K562 (cell line): ENCODE results near the gene MAP1LC3B. TPM values are rescaled to one million over a fixed set of nuclear protein-coding genes. Genes with fewer than 3 reads are reported as not detected.

Experiments used
- ATAC-seq: fragments of 200-7000 bp; cut with Tn5 transposase; 3 replicates; pipeline ENCODE4 v1.9.1; 2020; ENCODE audit warnings: moderate library complexity
- BruUV-seq: library from RNA; stranded (reverse); fragments of 400-500 nt; replicated peaks from 2 replicates; lab custom pipeline; 2021; lab: Mats Ljungman, UMichigan
- CTCF ChIA-PET: fragments of 300-600 bp; formaldehyde crosslinking; extraction: SDS; loops from one replicate; lab custom pipeline; 2021; ENCODE audit warnings: low intra/inter-chr PET ratio; lab: Yijun Ruan, JAX
- POLR2A ChIA-PET: fragments of 300-600, 350-650 bp; sonication (Branson Sonifier 250); formaldehyde crosslinking; extraction: SDS; loops from one replicate; lab custom pipeline; 2021; ENCODE audit warnings: antibody characterized with exemption, inconsistent platforms; lab: Yijun Ruan, JAX
- DNase-seq, 4 experiments: peaks; one replicate each; pipeline versions ENCODE4 v3.0.0 to v3.0.0-alpha.2; 2011 to 2018; ENCODE audit warnings: low spot score in 3 of 4, mixed read lengths in 3 of 4; ENCODE audit errors: extremely low read depth in 1 of 4
- FAIRE-seq: peaks from 2 replicates; lab custom pipeline; 2011; peaks lifted over from hg19 to GRCh38; lab: Jason Lieb, UNC
- H2AFZ ChIP-seq: 2 replicates; pipeline ENCODE4 v1.6.0; 2011; ENCODE audit warnings: low read depth, low read length, control low read depth, inconsistent platforms
- H3K27ac ChIP-seq: fragments of 200-600 bp; 3 replicates; pipeline ENCODE4 v1.8.0; 2011; ENCODE audit warnings: low read depth, mild to moderate bottlenecking, control low read depth, inconsistent platforms, low read length, moderate library complexity, mixed read lengths; ENCODE audit errors: extremely low read depth
- H3K27me3 ChIP-seq, 2 experiments: fragments of 300-600 bp in 1 of 2; 2 replicates in 1 of 2; 3 replicates in 1 of 2; pipeline versions ENCODE4 v1.6.0 to v1.8.0; 2011; ENCODE audit warnings: inconsistent platforms in 2 of 2, low read length in 2 of 2, mild to moderate bottlenecking in 1 of 2, mixed read lengths in 1 of 2, moderate library complexity in 1 of 2; ENCODE audit not compliant: control insufficient read depth in 2 of 2, insufficient read depth in 2 of 2
- H3K36me3 ChIP-seq: fragments of 300-600 bp; 3 replicates; pipeline ENCODE4 v1.8.0; 2011; ENCODE audit warnings: mild to moderate bottlenecking, low read length, inconsistent platforms; ENCODE audit not compliant: control insufficient read depth, insufficient read depth
- H3K4me1 ChIP-seq, 2 experiments: fragments of 200-600 bp in 1 of 2; replicated peaks in 1 of 2; 2 replicates in 1 of 2; 3 replicates in 1 of 2; pipeline versions ENCODE4 v1.5.1 to v1.8.0; 2011; ENCODE audit warnings: inconsistent platforms in 2 of 2, low read length in 2 of 2, mild to moderate bottlenecking in 1 of 2, mixed read lengths in 1 of 2, moderate library complexity in 1 of 2; ENCODE audit not compliant: control insufficient read depth in 2 of 2, insufficient read depth in 2 of 2
- H3K4me2 ChIP-seq: 2 replicates; pipeline ENCODE4 v1.6.1; 2011; ENCODE audit warnings: low read length, control low read depth, inconsistent platforms, mixed read lengths; ENCODE audit not compliant: insufficient read depth
- H3K4me3 ChIP-seq: fragments of 200-600 bp; sonication (generic), shearing (Covaris generic); 2 replicates; pipeline ENCODE4 v1.5.1; 2016; ENCODE audit warnings: control low read depth, inconsistent platforms
- H3K79me2 ChIP-seq: fragments of 200-600 bp; 3 replicates; pipeline ENCODE4 v1.8.0; 2011; ENCODE audit warnings: low read length, inconsistent platforms; ENCODE audit not compliant: control insufficient read depth, insufficient read depth
- H3K9ac ChIP-seq, 2 experiments: 2 replicates each; pipeline versions ENCODE4 v1.6.0 to v1.6.1; 2011; ENCODE audit warnings: low read depth in 2 of 2, low read length in 2 of 2, control low read depth in 1 of 2, inconsistent platforms in 1 of 2, mild to moderate bottlenecking in 1 of 2, mixed read lengths in 1 of 2; ENCODE audit not compliant: insufficient read depth in 1 of 2
- H3K9me1 ChIP-seq: one replicate; pipeline ENCODE4 v1.6.0; 2011; ENCODE audit warnings: inconsistent platforms, mild to moderate bottlenecking, low read length, moderate library complexity; ENCODE audit not compliant: control insufficient read depth, insufficient read depth
- H3K9me3 ChIP-seq: replicated peaks from 2 replicates; pipeline ENCODE4 v1.5.1; 2011; ENCODE audit warnings: low read depth, low read length, inconsistent platforms; ENCODE audit not compliant: control insufficient read depth, insufficient read depth
- H4K20me1 ChIP-seq: replicated peaks from 2 replicates; pipeline ENCODE4 v1.6.1; 2011; ENCODE audit warnings: low read length, inconsistent platforms, mixed read lengths; ENCODE audit not compliant: control insufficient read depth, insufficient read depth
- ARNT ChIP-seq, 2 experiments: fragments of 450-650 bp; IDR thresholded peaks; 2 replicates each; pipeline ENCODE4 v1.6.1; 2016; ENCODE audit warnings: mild to moderate bottlenecking in 1 of 2
- CBFA2T3 ChIP-seq: fragments of 450-650 bp; IDR thresholded peaks from 2 replicates; pipeline ENCODE4 v1.6.1; 2017
- CTCF ChIP-seq, 3 experiments: IDR thresholded peaks in 2 of 3; conservative IDR thresholded peaks in 1 of 3; 2 replicates each; pipeline ENCODE4 v1.5.1; 2011 to 2012; ENCODE audit warnings: low read length in 3 of 3, mild to moderate bottlenecking in 3 of 3, control low read depth in 2 of 3, improper control_type of control experiment in 1 of 3, inconsistent platforms in 1 of 3, low read depth in 1 of 3, mixed read lengths in 1 of 3, moderate library complexity in 1 of 3; ENCODE audit not compliant: insufficient read depth in 2 of 3
- EGR1 ChIP-seq: fragments of 450-650 bp; conservative IDR thresholded peaks from 2 replicates; pipeline ENCODE4 v1.6.1; 2017; ENCODE audit warnings: mild to moderate bottlenecking
- HDGF ChIP-seq: fragments of 450-650 bp; IDR thresholded peaks from 2 replicates; pipeline ENCODE4 v1.6.1; 2016
- NFIC ChIP-seq: fragments of 450-650 bp; IDR thresholded peaks from 2 replicates; pipeline ENCODE4 v1.6.1; 2017; ENCODE audit warnings: mild to moderate bottlenecking, inconsistent platforms
- RAD21 ChIP-seq, 2 experiments: fragments of 250-450 bp in 1 of 2; fragments of 450-650 bp in 1 of 2; sonication (Bioruptor Pico) in 1 of 2; formaldehyde crosslinking in 1 of 2; IDR thresholded peaks in 1 of 2; conservative IDR thresholded peaks in 1 of 2; 2 replicates each; pipeline versions ENCODE4 v1.4.0 to v1.8.0; 2020 to 2022; ENCODE audit warnings: mild to moderate bottlenecking in 2 of 2, moderate library complexity in 1 of 2
- REST ChIP-seq, 2 experiments: fragments of 450-650 bp; formaldehyde crosslinking in 1 of 2; IDR thresholded peaks; 2 replicates each; pipeline versions ENCODE4 v1.4.0 to v1.6.1; 2014 to 2020; ENCODE audit warnings: mild to moderate bottlenecking in 2 of 2, borderline replicate concordance in 1 of 2, low read depth in 1 of 2
- WGBS: fragments of 100-300 bp; shearing (Covaris generic); methylation state at CpG from one replicate; pipeline ENCODE4 v1.1.6; 2016; ENCODE audit warnings: low coverage, mixed read lengths; ENCODE audit not compliant: insufficient coverage; ENCODE audit errors: missing lambda C conversion rate; 5-methylcytosine and 5-hydroxymethylcytosine counted together
- in situ Hi-C: fragments of 300-500 bp; cut with MboI; formaldehyde crosslinking; loops from 4 replicates; pipeline ENCODE4 v1.15.0; 2018; ENCODE audit warnings: inconsistent platforms, mixed read lengths
- intact Hi-C: fragments of 100-400 bp; cut with micrococcal nuclease; formaldehyde crosslinking; loops from 2 replicates; pipeline ENCODE4 v1.14.2; 2022
- polyA plus RNA-seq, 8 experiments: library from polyadenylated mRNA; depleted of rRNA in 4 of 8; stranded (reverse) in 5 of 8; unstranded in 3 of 8; fragments of >200 nt; fragmentation: Nextera tagmentation in 2 of 8; fragmentation: Illumina TruSeq in 1 of 8; extraction: Ambion mirVana in 2 of 8; extraction: Trizol in 1 of 8; gene quantifications; 2 replicates each; pipeline versions ENCODE4 v1.2.1 to v1.2.3, GENCODE V29; 2011 to 2014; ENCODE audit warnings: inconsistent platforms in 1 of 8, missing spikeins in 1 of 8
- total RNA-seq, 7 experiments: library from RNA; depleted of rRNA in 6 of 7; stranded (reverse); fragments of >200 nt in 6 of 7; fragmentation: Illumina TruSeq in 2 of 7; extraction: Trizol in 2 of 7; gene quantifications; 2 replicates each; pipeline versions ENCODE4 v1.2.1 to v1.2.3, GENCODE V29; 2011 to 2021; ENCODE audit warnings: low replicate concordance in 1 of 7

Gene MAP1LC3B
- total and polyA plus RNA-seq, 9 of the 15 experiments (the other 6 are each of a cell fraction or from before 2014, with no cell fraction given) = 16.0 to 81.5 (median 36.7) TPM

- no peak for TF ChIP-seq ARNT (IDR thresholded peaks at IDR 0.05)
- TF ChIP-seq EGR1 = no peak
- TF ChIP-seq HDGF = no peak
Observed at GRCh38 chr16:87415441-87415840, 23.3 kb downstream of the MAP1LC3B start (continued).

- Histone ChIP-seq H3K36me3 (peaks cover 53% of the 10 kb centered on the region; the same call in 2 of the 3 replicates), H4K20me1 (0 out of 2 replicates have a peak, but pooled peaks cover 4% of the 10 kb centered on the region), H3K4me3 (no peak overlapping the region), H3K27ac (no peak overlapping the region), H3K9ac (no peak overlapping the region; a peak in 1 of 4 replicates), H3K4me1 (peaks cover 0 to 4% of the 10 kb centered on the region in 2 experiments; a peak in 2 of 5 replicates), H3K4me2 (no peak overlapping the region), H3K79me2 (no peaks in the 10 kb centered on the region), H2AFZ (no peak overlapping the region), H3K27me3 (no peaks in the 10 kb centered on the region; a peak in 1 of 5 replicates), H3K9me1 (peaks cover 4% of the 10 kb centered on the region), H3K9me3 (no peaks in the 10 kb centered on the region)
- ChIA-PET CTCF (interaction anchor here (0.5 to 2.5 kb wide), 4 partner anchors 108 to 249 kb away, joined by 4 to 17 read pairs (median 6); no protein-coding TSS in a partner anchor), POLR2A (interaction anchor here (0.6 to 2.1 kb wide), 5 partner anchors 10 to 154 kb away, joined by 3 to 21 read pairs (median 5); no protein-coding TSS in a partner anchor)
- DNase-seq = peak in 1 of 4 experiments; percentile 27
- ATAC-seq = no peak
- in situ Hi-C loops = no loop called here
- 80% methylated on average over 22 of the region's 23 CpGs for WGBS
- TF ChIP-seq CBFA2T3 = no peak
- no peak for TF ChIP-seq ARNT (IDR thresholded peaks at IDR 0.05)
- peak; percentile 32 to 63 (median 49); a peak in 4 of 6 replicates for TF ChIP-seq CTCF (IDR thresholded peaks at IDR 0.05 in 2 of 3, conservative IDR thresholded peaks at IDR 0.05 in 1 of 3; ENCODE audit: insufficient read depth in 2 of 3, low read depth in 1 of 3, low read length in 3 of 3)
- peak; percentile 27; the same call in 1 of the 2 replicates for TF ChIP-seq NFIC
- TF ChIP-seq REST (IDR thresholded peaks at IDR 0.05; ENCODE audit: borderline replicate concordance) = peak; percentile 37; the same call in 1 of the 2 replicates
- no peak for TF ChIP-seq REST (CRISPR knock-in tag; IDR thresholded peaks at IDR 0.05; ENCODE audit: low read depth)
- peak; percentile 42 to 65; a peak in 3 of 4 replicates for TF ChIP-seq RAD21 (CRISPR knock-in tag; conservative IDR thresholded peaks at IDR 0.05 in 1 of 2, IDR thresholded peaks at IDR 0.05 in 1 of 2)
- TF ChIP-seq, all 486 proteins: peak for 4
- no TSS peak for BruUV-seq
- FAIRE-seq = no peak
- intact Hi-C loops = loop anchor here (10.0 kb wide), 1 partner anchor 148 kb away; no protein-coding TSS in a partner anchor
Observed at GRCh38 chr16:87416826-87417527, 24.8 kb downstream of the MAP1LC3B start.
